Prostate gland (tissue), 2 donors: ENCODE results near the gene MANSC1. TPM values are rescaled to one million over a fixed set of nuclear protein-coding genes. Genes with fewer than 3 reads are reported as not detected.

Source experiments
- DNase-seq: peaks from one replicate; pipeline ENCODE4 v3.0.0-alpha.2; 2019; ENCODE audit warnings: low spot score
- H3K27ac ChIP-seq, 2 donors: fragments of 200-600 bp; sonication (generic); 2 replicates each; pipeline ENCODE4 v1.5.1; 2017 to 2019
- H3K27me3 ChIP-seq: fragments of 200-600 bp; sonication (generic); replicated peaks from 2 replicates; pipeline ENCODE4 v1.5.1; 2019; ENCODE audit not compliant: insufficient read depth
- H3K36me3 ChIP-seq, 2 donors: fragments of 200-600 bp; sonication (generic); 1 replicate in 1 of 2; 2 replicates in 1 of 2; pipeline versions ENCODE4 v1.5.1 to v1.8.1; 2017 to 2019
- H3K4me1 ChIP-seq: fragments of 200-600 bp; sonication (generic); replicated peaks from 2 replicates; pipeline ENCODE4 v1.5.1; 2019
- H3K4me3 ChIP-seq, 2 donors: fragments of 200-600 bp; sonication (generic); 2 replicates each; pipeline ENCODE4 v1.5.1; 2017 to 2019
- H3K9me3 ChIP-seq: fragments of 200-600 bp; sonication (generic); 2 replicates; pipeline ENCODE4 v1.5.1; 2017
- CTCF ChIP-seq, 4 experiments: fragments of 200-600 bp in 2 of 4; fragments of 450-650 bp in 2 of 4; sonication (generic) in 2 of 4; IDR thresholded peaks; 1 replicate in 3 of 4; 2 replicates in 1 of 4; pipeline ENCODE4 v1.5.1; 2016 to 2019; ENCODE audit warnings: antibody characterized with exemption in 4 of 4, mild to moderate bottlenecking in 2 of 4, moderate library complexity in 2 of 4
- POLR2A ChIP-seq: fragments of 450-650 bp; IDR thresholded peaks from one replicate; pipeline ENCODE4 v1.6.1; 2016; ENCODE audit warnings: antibody characterized with exemption, mild to moderate bottlenecking
- POLR2AphosphoS5 ChIP-seq: sonication (generic); formaldehyde crosslinking; IDR thresholded peaks from one replicate; pipeline ENCODE4 v1.6.1; 2017; ENCODE audit warnings: antibody characterized with exemption
- WGBS: methylation state at CpG from one replicate; pipeline ENCODE4 v1.1.5; 2018; 5-methylcytosine and 5-hydroxymethylcytosine counted together
- intact Hi-C: fragments of 100-400 bp; cut with DNase I; formaldehyde crosslinking; loops from one replicate; pipeline ENCODE4 v1.14.2; 2022
- total RNA-seq, 2 donors: library from RNA; depleted of rRNA; stranded (reverse); fragments of >200 nt; gene quantifications; one replicate each; pipeline ENCODE4 v1.1.0, GENCODE V29; 2016

Gene MANSC1
- total RNA-seq, 2 donors from 2014 or later, result 28.9 to 33.2 TPM

GRCh38 chr12:12396694-12397093 lies 46.7 kb upstream of the MANSC1 start:
- intact Hi-C loops, result no loop called here
- Histone ChIP-seq H3K9me3 (no peaks in the 10 kb centered on the region), H3K27me3 (no peaks in the 10 kb centered on the region), H3K27ac (no peak overlapping the region), H3K4me3 (no peak overlapping the region), H3K4me1 (no peaks in the 10 kb centered on the region), H3K36me3 (no peaks in the 10 kb centered on the region)
- WGBS, result 87% methylated on average over 4 of the region's 4 CpGs
- no peak for DNase-seq
- TF ChIP-seq POLR2A (no peak), CTCF (IDR thresholded peaks at IDR 0.05) (no peak), POLR2AphosphoS5 (no peak)

GRCh38 chr12:12393171-12393570 lies 43.1 kb upstream of the MANSC1 start:
- H3K4me3 ChIP-seq, result no peak overlapping the region
- no peaks in the 10 kb centered on the region for H3K36me3 ChIP-seq
- DNase-seq, result no peak
- TF ChIP-seq POLR2AphosphoS5, result no peak
- no peak for TF ChIP-seq POLR2A
- TF ChIP-seq CTCF (IDR thresholded peaks at IDR 0.05), result no peak
- no peaks in the 10 kb centered on the region for H3K4me1 ChIP-seq
- intact Hi-C loops, result no loop called here
- no peaks in the 10 kb centered on the region for H3K27me3 ChIP-seq
- 82% methylated on average over 2 of the region's 2 CpGs for WGBS
- no peak overlapping the region for H3K27ac ChIP-seq
- no peaks in the 10 kb centered on the region for H3K9me3 ChIP-seq

- no peaks in the 10 kb centered on the region for H3K4me1 ChIP-seq
- H3K27me3 ChIP-seq, result no peaks in the 10 kb centered on the region
- H3K27ac ChIP-seq, result no peak overlapping the region
- intact Hi-C loops, result no loop called here
- TF ChIP-seq CTCF (IDR thresholded peaks at IDR 0.05) (no peak), POLR2AphosphoS5 (no peak), POLR2A (no peak)
- no peaks in the 10 kb centered on the region for H3K36me3 ChIP-seq
- WGBS, result 67% methylated on average over 2 of the region's 2 CpGs
- DNase-seq, result no peak
- H3K9me3 ChIP-seq, result no peaks in the 10 kb centered on the region
- no peak overlapping the region for H3K4me3 ChIP-seq
These were observed 42.4 kb upstream of the MANSC1 start for GRCh38 chr12:12392413-12392812.

- Histone ChIP-seq H3K4me3 (no peak overlapping the region), H3K4me1 (no peaks in the 10 kb centered on the region), H3K27me3 (no peaks in the 10 kb centered on the region), H3K36me3 (no peaks in the 10 kb centered on the region), H3K27ac (no peak overlapping the region), H3K9me3 (no peaks in the 10 kb centered on the region)
- intact Hi-C loops, result no loop called here
- 38% methylated on average over 3 of the region's 3 CpGs for WGBS
- TF ChIP-seq POLR2AphosphoS5, result no peak
- TF ChIP-seq CTCF (IDR thresholded peaks at IDR 0.05), result no peak
- no peak for TF ChIP-seq POLR2A
- no peak for DNase-seq
These were observed 37.5 kb upstream of the MANSC1 start for GRCh38 chr12:12387501-12387900.

- Histone ChIP-seq H3K4me1 (no peaks in the 10 kb centered on the region), H3K27me3 (no peaks in the 10 kb centered on the region), H3K4me3 (no peak overlapping the region), H3K27ac (no peak overlapping the region), H3K36me3 (no peaks in the 10 kb centered on the region), H3K9me3 (no peaks in the 10 kb centered on the region)
- intact Hi-C loops, result no loop called here
- TF ChIP-seq POLR2A (no peak), POLR2AphosphoS5 (no peak), CTCF (IDR thresholded peaks at IDR 0.05) (no peak)
- 76% methylated on average over 7 of the region's 7 CpGs for WGBS
- DNase-seq, result no peak
These were observed 34.7 kb upstream of the MANSC1 start for GRCh38 chr12:12384571-12385340.
